ENCODE results near the gene ABLIM2.

GRCh38 chr4:8086783-8087445, 71.7 kb downstream of the ABLIM2 start:
- TF ChIP-seq CTCF (conservative IDR thresholded peaks at IDR 0.05): no peak
- no peak for TF ChIP-seq ZFX (IDR thresholded peaks at IDR 0.05)

Data from C4-2B (cell line).